Mammary epithelial cell (primary cell): Measurements from ENCODE around the gene TAF13.

ENCODE experiments used
- EZH2 ChIP-seq: IDR thresholded peaks from 2 replicates; pipeline ENCODE4 v1.6.1; 2012; ENCODE audit warnings: low read length, inconsistent platforms, borderline replicate concordance
- TF ChIP-seq, protein P1 (sequence below), 2 donors: IDR thresholded peaks in 1 of 2; conservative IDR thresholded peaks in 1 of 2; 2 replicates each; pipeline ENCODE4 v1.5.1; 2011 to 2012; ENCODE audit warnings: inconsistent platforms in 2 of 2, low read length in 2 of 2, mild to moderate bottlenecking in 2 of 2, control low read depth in 1 of 2, low read depth in 1 of 2; ENCODE audit not compliant: insufficient read depth in 1 of 2; ENCODE audit errors: extremely low read depth in 1 of 2

GRCh38 chr1:109040989-109041620, 34.7 kb downstream of the TAF13 start:
- TF ChIP-seq, protein P1, sequence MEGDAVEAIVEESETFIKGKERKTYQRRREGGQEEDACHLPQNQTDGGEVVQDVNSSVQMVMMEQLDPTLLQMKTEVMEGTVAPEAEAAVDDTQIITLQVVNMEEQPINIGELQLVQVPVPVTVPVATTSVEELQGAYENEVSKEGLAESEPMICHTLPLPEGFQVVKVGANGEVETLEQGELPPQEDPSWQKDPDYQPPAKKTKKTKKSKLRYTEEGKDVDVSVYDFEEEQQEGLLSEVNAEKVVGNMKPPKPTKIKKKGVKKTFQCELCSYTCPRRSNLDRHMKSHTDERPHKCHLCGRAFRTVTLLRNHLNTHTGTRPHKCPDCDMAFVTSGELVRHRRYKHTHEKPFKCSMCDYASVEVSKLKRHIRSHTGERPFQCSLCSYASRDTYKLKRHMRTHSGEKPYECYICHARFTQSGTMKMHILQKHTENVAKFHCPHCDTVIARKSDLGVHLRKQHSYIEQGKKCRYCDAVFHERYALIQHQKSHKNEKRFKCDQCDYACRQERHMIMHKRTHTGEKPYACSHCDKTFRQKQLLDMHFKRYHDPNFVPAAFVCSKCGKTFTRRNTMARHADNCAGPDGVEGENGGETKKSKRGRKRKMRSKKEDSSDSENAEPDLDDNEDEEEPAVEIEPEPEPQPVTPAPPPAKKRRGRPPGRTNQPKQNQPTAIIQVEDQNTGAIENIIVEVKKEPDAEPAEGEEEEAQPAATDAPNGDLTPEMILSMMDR (conservative IDR thresholded peaks at IDR 0.05 in 1 of 2, IDR thresholded peaks at IDR 0.05 in 1 of 2; ENCODE audit: extremely low read depth in 1 of 2, insufficient read depth in 1 of 2, low read depth in 1 of 2, low read length in 2 of 2) = no peak
- TF ChIP-seq EZH2 = no peak
